Measurements from ENCODE around the gene RHOT1.

Gene RHOT1

DNA sequence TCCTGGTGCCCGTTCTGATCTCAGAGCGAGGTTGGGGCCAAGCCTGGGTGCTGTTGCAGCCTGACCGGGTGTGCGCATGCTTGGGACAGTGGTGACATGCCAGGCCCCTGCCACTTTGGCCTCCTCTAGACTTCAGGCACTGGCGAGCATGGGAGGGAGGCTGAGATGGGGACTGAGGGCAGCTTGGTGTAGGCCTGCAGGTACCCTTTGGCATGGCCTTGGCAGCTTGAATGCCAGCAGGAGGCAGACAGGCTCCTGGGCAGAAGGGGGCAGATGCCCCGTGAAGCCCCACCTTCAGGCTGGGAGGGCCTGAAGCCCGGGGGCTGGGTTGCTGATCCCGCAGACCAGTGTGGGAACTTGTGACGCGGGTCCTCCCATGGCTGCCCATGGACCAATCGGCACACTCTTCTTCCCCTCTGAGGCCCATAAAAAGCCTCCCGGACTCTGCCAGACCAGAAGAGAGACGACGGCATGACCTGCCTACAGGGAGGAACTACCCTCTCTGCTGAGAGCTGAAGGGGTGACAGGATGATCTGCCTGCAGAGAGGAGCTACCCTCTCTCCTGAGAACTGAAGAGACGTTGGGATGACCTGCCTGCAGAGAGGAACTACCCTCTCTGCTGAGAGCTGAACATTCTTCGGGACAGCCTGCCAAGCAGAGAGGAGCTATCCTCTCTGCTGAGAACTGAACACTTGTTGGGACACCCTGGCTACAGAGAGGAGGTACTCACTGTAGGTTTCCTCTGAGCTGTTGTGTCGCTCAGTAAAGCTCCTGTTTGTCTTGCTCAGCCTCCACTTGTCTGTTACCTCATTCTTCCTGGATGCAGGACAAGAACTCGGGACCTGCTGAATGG lies 17.5 kb downstream of the RHOT1 start:
- TF ChIP-seq, protein P1, sequence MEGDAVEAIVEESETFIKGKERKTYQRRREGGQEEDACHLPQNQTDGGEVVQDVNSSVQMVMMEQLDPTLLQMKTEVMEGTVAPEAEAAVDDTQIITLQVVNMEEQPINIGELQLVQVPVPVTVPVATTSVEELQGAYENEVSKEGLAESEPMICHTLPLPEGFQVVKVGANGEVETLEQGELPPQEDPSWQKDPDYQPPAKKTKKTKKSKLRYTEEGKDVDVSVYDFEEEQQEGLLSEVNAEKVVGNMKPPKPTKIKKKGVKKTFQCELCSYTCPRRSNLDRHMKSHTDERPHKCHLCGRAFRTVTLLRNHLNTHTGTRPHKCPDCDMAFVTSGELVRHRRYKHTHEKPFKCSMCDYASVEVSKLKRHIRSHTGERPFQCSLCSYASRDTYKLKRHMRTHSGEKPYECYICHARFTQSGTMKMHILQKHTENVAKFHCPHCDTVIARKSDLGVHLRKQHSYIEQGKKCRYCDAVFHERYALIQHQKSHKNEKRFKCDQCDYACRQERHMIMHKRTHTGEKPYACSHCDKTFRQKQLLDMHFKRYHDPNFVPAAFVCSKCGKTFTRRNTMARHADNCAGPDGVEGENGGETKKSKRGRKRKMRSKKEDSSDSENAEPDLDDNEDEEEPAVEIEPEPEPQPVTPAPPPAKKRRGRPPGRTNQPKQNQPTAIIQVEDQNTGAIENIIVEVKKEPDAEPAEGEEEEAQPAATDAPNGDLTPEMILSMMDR (conservative IDR thresholded peaks at IDR 0.05; ENCODE audit: low read depth, low read length): no peak
- no peak overlapping the region for H3K9ac ChIP-seq
- H3K79me2 ChIP-seq (ENCODE audit: insufficient read depth, low read depth): no peaks in the 10 kb centered on the region; the same call in 1 of the 2 replicates

DNA sequence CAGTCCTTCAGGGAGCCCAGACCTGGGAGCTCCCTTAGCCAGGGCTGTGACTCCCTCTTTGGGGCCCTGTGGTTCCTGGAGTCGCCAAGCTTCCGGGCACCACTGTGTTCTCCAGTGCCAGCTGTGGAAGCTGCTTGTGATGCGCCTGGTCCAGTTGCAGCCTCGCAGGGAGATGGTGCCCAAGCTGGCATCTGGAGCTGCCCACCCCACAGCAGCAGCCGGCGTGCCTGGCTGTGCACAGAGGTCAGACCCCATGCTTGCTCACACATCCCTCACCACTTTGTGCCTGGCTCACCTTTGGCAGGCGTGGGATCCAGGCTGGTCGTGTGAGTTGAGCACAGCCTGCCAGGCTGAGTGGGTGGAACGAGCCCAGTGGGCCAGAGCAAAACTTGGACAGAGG lies 18.2 kb downstream of the RHOT1 start:
- Histone ChIP-seq H3K36me3 (ENCODE audit: insufficient read depth) (no peaks in the 10 kb centered on the region), H3K4me3 (IDR thresholded peaks at IDR 0.05; ENCODE audit: insufficient read depth, low read depth, low read length) (no peak overlapping the region), H3K79me2 (ENCODE audit: insufficient read depth, low read depth) (no peaks in the 10 kb centered on the region; the same call in 1 of the 2 replicates), H4K20me1 (ENCODE audit: insufficient read depth) (no peaks in the 10 kb centered on the region), H3K4me1 (ENCODE audit: low read depth, poor library complexity, severe bottlenecking) (no peaks in the 10 kb centered on the region), H3K27me3 (ENCODE audit: insufficient read depth, low read depth) (no peaks in the 10 kb centered on the region), H3K9ac (no peak overlapping the region), H3K4me2 (no peak overlapping the region), H2AFZ (ENCODE audit: low read depth) (no peak overlapping the region), H3K27ac (no peak overlapping the region)
- TF ChIP-seq, protein P1 (conservative IDR thresholded peaks at IDR 0.05; ENCODE audit: low read depth, low read length): no peak

More for the DNA sequence above, 17.5 kb downstream of the RHOT1 start:
- Histone ChIP-seq H3K36me3 (ENCODE audit: insufficient read depth) (no peaks in the 10 kb centered on the region), H3K27me3 (ENCODE audit: insufficient read depth, low read depth) (no peaks in the 10 kb centered on the region), H3K4me1 (ENCODE audit: low read depth, poor library complexity, severe bottlenecking) (no peaks in the 10 kb centered on the region), H3K4me3 (IDR thresholded peaks at IDR 0.05; ENCODE audit: insufficient read depth, low read depth, low read length) (no peak overlapping the region), H4K20me1 (ENCODE audit: insufficient read depth) (no peaks in the 10 kb centered on the region), H2AFZ (ENCODE audit: low read depth) (no peak overlapping the region), H3K4me2 (no peak overlapping the region), H3K27ac (no peak overlapping the region)

DNA sequence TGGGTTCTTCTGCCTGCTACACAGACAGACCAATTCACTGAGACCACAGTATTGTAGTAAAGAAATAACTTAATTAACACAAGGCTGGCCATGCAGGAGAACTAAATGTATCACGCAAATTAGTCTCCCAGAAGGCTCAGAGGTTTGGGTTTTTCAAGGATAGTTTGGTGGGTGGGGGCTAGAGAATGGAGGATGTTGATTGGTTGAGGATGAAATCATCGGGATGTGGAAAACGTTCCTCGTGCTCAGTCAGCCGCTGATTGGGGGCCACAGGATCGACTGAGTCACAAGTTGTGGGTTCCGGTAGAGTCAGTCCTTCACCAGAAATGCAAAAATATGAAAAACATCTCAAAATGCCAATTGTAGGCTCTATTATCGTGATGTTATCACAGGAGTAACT lies 18.7 kb downstream of the RHOT1 start:
- Histone ChIP-seq H4K20me1 (ENCODE audit: insufficient read depth) (no peaks in the 10 kb centered on the region), H3K9ac (no peak overlapping the region), H3K79me2 (ENCODE audit: insufficient read depth, low read depth) (no peaks in the 10 kb centered on the region; the same call in 1 of the 2 replicates), H3K27me3 (ENCODE audit: insufficient read depth, low read depth) (no peaks in the 10 kb centered on the region), H3K4me3 (IDR thresholded peaks at IDR 0.05; ENCODE audit: insufficient read depth, low read depth, low read length) (no peak overlapping the region), H2AFZ (ENCODE audit: low read depth) (no peak overlapping the region), H3K27ac (no peak overlapping the region), H3K4me2 (no peak overlapping the region), H3K36me3 (ENCODE audit: insufficient read depth) (no peaks in the 10 kb centered on the region), H3K4me1 (ENCODE audit: low read depth, poor library complexity, severe bottlenecking) (no peaks in the 10 kb centered on the region)
- TF ChIP-seq, protein P1 (conservative IDR thresholded peaks at IDR 0.05; ENCODE audit: low read depth, low read length): no peak

DNA sequence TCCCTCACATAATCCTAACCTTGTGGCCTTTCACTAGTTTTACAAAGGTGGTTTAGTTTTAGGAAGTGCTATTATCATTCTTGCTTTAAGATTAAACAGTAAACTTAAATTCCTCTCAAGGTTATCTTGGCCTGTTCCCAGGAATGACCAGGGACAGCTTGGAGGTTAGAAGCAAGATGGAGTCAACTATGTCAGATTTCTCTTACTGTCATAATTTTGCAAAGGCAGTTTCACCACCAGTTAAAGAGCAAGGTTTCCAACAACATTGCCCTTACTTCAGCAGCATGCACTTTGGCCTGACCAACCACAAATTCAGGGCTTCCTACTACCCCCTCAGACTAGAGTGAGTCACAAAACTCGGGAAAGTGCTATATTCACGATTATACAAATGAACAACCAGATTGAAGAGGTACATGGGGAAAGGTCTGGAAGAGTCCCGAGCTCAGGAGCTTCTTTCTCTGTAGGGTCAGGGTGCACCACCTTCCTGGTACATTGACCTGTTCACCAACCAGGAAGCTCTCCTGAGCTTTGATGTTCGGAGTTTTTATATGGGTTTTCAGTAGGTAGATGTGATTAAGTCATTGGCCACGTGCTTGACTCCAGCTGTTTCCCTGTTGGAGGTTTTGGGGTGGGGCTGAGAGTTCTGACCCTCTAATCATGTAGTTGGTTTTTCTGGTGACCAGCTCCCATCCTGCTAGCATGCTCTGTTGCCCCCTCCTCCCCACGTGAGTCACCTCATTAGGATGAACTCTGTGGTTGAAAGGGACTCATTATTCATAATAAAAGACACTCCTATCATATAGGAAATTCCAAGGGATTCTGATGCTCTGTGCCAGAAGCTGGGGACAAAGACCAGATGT lies 19.4 kb downstream of the RHOT1 start:
- no peaks in the 10 kb centered on the region for H3K27me3 ChIP-seq (ENCODE audit: insufficient read depth, low read depth)
- TF ChIP-seq, protein P1 (conservative IDR thresholded peaks at IDR 0.05; ENCODE audit: low read depth, low read length): no peak
- H4K20me1 ChIP-seq (ENCODE audit: insufficient read depth): no peaks in the 10 kb centered on the region
- no peak overlapping the region for H3K4me2 ChIP-seq
- no peaks in the 10 kb centered on the region for H3K4me1 ChIP-seq (ENCODE audit: low read depth, poor library complexity, severe bottlenecking)
- no peak overlapping the region for H3K9ac ChIP-seq
- H3K79me2 ChIP-seq (ENCODE audit: insufficient read depth, low read depth): no peaks in the 10 kb centered on the region; the same call in 1 of the 2 replicates
- H3K27ac ChIP-seq: no peak overlapping the region
- H3K4me3 ChIP-seq (IDR thresholded peaks at IDR 0.05; ENCODE audit: insufficient read depth, low read depth, low read length): no peak overlapping the region
- H2AFZ ChIP-seq (ENCODE audit: low read depth): no peak overlapping the region
- H3K36me3 ChIP-seq (ENCODE audit: insufficient read depth): no peaks in the 10 kb centered on the region
